ENCODE data around the gene ACSM5. TPM values are rescaled to one million over a fixed set of nuclear protein-coding genes. Genes with fewer than 3 reads are reported as not detected.

The ACSM5 gene
- 0.24 TPM in 1 of 2 replicates, not detected in the other for total RNA-seq

DNA sequence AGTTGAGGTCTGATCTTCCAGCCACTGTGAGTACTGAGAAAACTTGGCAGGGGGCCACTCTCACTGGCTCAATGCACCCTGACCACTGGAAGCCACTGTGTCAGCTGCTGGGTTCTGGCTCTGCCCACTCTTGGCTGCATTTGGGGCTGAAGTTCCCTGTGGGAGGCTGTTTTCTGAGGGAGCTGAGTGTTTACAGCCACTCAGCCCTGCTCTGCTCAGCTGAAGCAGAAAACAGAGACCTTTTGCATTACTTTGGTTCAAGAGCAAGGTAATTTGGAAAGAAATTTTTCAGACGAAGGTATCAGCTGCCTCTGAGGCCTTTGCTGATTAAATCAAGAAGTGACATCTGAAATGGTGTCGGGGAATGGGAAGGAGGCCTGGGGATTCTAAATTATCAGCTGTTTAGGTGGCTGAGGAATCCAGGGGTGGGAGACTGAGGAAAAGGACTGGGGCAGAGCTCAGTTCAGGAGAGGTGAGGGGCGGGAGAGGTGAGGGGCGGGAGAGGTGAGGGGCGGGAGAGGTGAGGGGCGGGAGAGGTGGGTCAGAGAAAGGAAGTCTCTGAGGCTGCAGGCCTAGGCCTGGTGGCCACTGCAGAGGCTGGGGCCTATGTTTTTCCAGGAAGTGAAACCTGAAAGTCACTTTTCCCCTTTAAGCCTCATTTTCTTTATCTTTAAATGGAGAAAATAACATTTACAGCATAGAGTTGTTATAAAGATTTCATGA, at the start of gene ACSM5:
TSS of gene ACSM5 (plus strand) at position 137 of the 723 bp plus-strand sequence. CDS start 1,951 bp downstream, outside the sequence.
- no peak for DNase-seq (ENCODE audit: extremely low read depth, low read depth, low spot score)

GRCh38 chr16:20359997-20360396, 49.3 kb upstream of the ACSM5 start:
- no peak for DNase-seq (ENCODE audit: extremely low read depth, low read depth, low spot score)

- DNase-seq (ENCODE audit: extremely low read depth, low read depth, low spot score), result no peak
These were observed 46.1 kb upstream of the ACSM5 start for GRCh38 chr16:20363191-20363590.

GRCh38 chr16:20364051-20364450, 45.3 kb upstream of the ACSM5 start:
- DNase-seq (ENCODE audit: extremely low read depth, low read depth, low spot score), result no peak

DNA sequence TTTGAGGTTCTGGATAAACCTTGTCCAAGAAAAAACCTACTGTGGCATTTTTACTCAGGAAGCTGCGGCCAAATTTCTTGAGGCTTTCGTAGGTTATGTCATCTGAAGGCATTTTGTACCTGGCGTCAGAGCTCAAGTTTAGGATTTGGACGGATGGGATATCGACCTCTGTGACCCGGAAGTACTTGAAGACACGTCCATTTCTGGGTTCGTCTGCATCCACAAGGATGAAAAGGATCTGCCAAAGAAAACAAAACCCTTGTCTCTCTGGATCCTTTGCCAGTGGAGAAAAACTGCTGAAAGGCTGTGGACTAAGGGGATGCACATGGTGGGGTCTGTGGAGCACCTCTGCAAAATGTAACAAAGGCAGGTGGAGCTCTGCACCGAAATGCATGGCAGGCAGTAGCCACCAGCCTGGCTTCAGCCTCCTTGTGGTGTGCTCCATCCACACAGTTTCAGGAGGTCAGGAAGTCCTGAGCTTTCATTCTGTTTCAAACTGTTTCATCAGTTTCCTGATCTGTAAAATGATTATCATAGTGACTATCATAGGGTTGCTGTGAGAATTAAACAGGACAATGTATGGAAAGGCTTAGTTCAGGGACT, 39.8 kb upstream of the ACSM5 start:
- no peak for DNase-seq (ENCODE audit: extremely low read depth, low read depth, low spot score)

GRCh38 chr16:20372701-20373100, 36.6 kb upstream of the ACSM5 start:
- no peak for DNase-seq (ENCODE audit: extremely low read depth, low read depth, low spot score)

DNA sequence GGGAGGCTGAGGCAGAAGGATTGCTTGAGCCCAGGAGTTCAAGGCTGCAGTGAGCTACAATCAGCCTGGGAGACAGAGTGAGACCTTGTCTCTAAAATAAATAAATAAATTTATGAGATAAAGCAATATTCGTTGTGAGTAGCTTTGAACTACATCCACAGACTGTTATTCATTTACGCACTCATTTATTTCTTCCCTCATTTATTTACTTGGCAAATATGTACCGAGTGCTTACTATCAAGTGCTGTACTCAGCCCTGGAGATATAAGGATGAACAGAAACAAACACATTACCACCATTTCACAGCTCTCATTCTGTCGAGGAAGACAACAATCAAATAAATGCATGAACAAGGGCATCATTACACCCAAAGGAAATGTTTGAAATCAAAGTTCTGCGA, 32.2 kb upstream of the ACSM5 start:
- no peak for DNase-seq (ENCODE audit: extremely low read depth, low read depth, low spot score)

DNA sequence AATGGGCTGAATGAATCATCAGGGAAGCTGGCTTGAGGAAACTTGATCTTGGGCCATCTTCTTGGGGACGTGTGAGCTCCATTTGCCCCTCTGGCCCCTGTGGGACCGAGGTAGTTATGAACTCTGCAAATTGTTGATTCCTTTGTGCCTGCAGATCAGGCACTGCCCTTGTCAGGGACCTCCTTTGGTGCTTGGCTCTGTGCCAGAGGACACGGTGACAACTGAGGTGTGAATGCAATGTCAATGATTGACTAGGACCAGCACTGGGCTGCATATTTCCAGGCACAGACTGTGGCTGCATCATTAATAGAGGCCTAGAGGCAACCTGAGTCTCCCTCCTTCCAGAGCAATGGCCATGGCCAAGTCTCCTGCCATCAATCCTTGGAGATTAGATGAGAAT, 28.6 kb upstream of the ACSM5 start:
- no peak for DNase-seq (ENCODE audit: extremely low read depth, low read depth, low spot score)

GRCh38 chr16:20382202-20382948, 27.0 kb upstream of the ACSM5 start:
- no peak for DNase-seq (ENCODE audit: extremely low read depth, low read depth, low spot score)

- DNase-seq (ENCODE audit: extremely low read depth, low read depth, low spot score), result peak; percentile 29
These were observed 26.0 kb upstream of the ACSM5 start for GRCh38 chr16:20383106-20384029.

- DNase-seq (ENCODE audit: extremely low read depth, low read depth, low spot score), result peak; percentile 12
These were observed 23.2 kb upstream of the ACSM5 start for GRCh38 chr16:20385844-20386832.

- DNase-seq (ENCODE audit: extremely low read depth, low read depth, low spot score), result no peak
These were observed 21.4 kb upstream of the ACSM5 start for GRCh38 chr16:20387978-20388377.

- no peak for DNase-seq (ENCODE audit: extremely low read depth, low read depth, low spot score)
These were observed 20.5 kb upstream of the ACSM5 start for GRCh38 chr16:20388854-20389253.

DNA sequence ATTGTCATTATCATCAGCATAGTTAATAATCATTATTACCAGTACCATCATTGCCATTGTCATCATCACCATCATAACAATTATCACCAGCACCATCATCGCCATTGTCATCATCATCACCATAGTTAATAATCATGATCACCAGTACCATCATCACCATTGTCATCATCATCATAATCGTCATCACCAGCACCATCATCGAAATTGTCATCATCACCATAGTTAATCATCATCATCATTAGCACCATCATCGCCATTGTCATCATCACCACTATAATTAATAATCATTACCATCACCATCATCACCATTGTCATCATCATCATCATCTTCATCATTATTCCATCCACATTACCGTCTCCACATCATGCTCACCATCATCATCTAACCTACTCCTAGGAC, 18.3 kb upstream of the ACSM5 start:
- no peak for DNase-seq (ENCODE audit: extremely low read depth, low read depth, low spot score)

DNA sequence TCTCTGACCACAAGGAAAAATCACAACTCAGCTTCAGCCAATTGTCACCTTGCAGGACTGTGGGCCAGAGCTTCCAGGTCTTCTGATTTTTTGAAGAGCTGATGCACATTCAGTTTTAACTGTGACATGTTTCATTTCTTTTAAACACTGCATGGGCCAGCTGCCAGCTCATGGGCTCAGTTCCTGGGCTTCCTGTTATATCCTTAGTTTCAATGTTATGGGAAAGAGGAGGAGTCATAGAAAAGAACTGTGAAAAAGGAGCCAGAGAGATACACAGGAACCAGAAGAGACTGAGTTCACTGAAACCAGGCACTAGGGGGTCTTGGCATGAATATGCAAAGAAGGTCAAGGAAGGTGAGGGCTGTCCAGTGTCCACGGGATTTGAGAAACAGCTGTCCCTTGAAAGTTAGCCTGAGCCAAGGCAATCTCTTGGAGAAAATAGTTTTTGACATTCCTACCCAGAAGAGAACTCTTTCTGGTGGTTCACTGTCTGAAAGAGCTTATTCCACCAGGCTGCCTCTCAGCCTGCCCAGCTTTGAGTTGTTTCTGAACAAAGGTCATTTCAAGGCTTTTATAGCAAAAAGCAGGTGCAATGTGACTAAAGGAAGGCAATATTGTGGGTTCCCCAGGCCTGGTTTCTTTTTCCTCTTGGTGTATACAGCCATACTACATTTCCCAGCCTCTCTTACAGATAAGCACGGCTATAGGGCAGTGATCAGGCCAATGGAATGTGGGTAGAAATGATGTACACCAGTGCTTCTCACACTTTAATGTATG, 15.3 kb upstream of the ACSM5 start:
- DNase-seq (ENCODE audit: extremely low read depth, low read depth, low spot score), result no peak

DNA sequence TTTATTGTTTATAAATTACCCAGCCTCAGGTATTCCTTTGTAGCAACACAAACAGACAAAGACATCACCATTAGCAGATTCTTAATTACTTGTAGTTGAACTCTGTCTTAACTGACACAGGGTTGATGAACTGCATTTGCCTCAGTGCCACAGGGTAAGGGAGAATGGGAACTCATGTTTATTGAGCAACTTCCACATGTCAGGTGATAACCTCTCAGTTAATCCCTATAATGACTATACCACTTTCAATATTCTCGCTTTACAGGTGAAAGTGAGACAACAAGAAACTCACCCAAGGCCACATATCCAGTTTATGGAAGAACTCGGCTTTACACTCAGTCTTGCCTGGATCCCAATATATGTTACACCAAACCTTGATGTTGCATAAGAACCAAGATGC, 13.4 kb upstream of the ACSM5 start:
- no peak for DNase-seq (ENCODE audit: extremely low read depth, low read depth, low spot score)

DNA sequence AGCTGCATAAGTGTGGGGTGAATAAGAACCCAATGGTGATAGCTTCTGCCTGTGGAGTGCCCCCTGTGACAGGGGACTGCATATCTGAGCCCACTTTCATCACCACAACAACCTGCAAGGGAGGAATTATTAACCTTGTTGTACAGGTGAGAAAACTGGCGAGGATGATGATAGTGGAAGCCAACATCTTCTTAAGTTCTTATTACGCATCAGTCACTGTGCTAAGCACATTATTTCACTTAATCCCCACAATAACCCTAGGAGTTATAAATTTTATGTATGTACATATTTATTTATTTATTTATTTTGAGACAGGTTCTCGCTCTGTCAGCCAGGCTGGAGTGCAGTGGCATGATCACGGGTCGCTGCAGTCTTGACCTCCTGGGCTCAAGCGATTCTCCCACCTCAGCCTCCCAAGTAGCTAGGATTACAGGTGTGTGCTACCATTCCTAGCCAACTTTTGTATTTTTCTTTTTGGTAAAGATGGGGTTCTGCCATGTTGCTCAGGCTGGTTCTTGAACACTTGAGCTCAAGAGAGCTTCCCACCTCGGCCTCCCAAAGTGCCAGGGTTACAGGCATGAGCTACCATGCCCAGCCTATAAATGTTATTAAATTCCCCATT, 12.4 kb upstream of the ACSM5 start:
- no peak for DNase-seq (ENCODE audit: extremely low read depth, low read depth, low spot score)

- no peak for DNase-seq (ENCODE audit: extremely low read depth, low read depth, low spot score)
These were observed 11.8 kb upstream of the ACSM5 start for GRCh38 chr16:20397468-20398074.

All from glomerular endothelial cell (primary cell).